Esophagus muscularis mucosa (tissue), 4 donors: ENCODE results near the gene PCBP3. TPM values are rescaled to one million over a fixed set of nuclear protein-coding genes. Genes with fewer than 3 reads are reported as not detected.

Source experiments
- DNase-seq: peaks from one replicate; pipeline ENCODE4 v3.0.0-alpha.2; 2017; ENCODE audit errors: extremely low spot score
- H3K27ac ChIP-seq, 4 donors: fragments of 200-600 bp; sonication (generic); replicated peaks in 1 of 4; 1 replicate in 3 of 4; 2 replicates in 1 of 4; pipeline ENCODE4 v1.5.1; 2016 to 2019; ENCODE audit warnings: mild to moderate bottlenecking in 1 of 4
- H3K27me3 ChIP-seq, 4 donors: fragments of 200-600 bp; sonication (generic); one replicate each; pipeline versions ENCODE4 v1.5.1 to v1.6.0; 2016 to 2019
- H3K36me3 ChIP-seq, 4 donors: fragments of 200-600 bp; sonication (generic); one replicate each; pipeline ENCODE4 v1.5.1; 2016 to 2019
- H3K4me1 ChIP-seq, 4 donors: fragments of 200-600 bp; sonication (generic); one replicate each; pipeline ENCODE4 v1.5.1; 2016 to 2019
- H3K4me3 ChIP-seq, 4 donors: fragments of 200-600 bp; sonication (generic); 1 replicate in 2 of 4; 2 replicates in 2 of 4; pipeline ENCODE4 v1.5.1; 2016 to 2019; ENCODE audit warnings: mild to moderate bottlenecking in 4 of 4, moderate library complexity in 1 of 4
- H3K9me3 ChIP-seq, 4 donors: fragments of 200-600 bp; sonication (generic); 1 replicate in 3 of 4; 2 replicates in 1 of 4; pipeline ENCODE4 v1.5.1; 2016 to 2019
- CTCF ChIP-seq, 3 experiments: fragments of 200-600 bp in 2 of 3; fragments of 450-650 bp in 1 of 3; sonication (generic) in 2 of 3; IDR thresholded peaks; one replicate each; pipeline ENCODE4 v1.5.1; 2017 to 2019; ENCODE audit warnings: antibody characterized with exemption in 3 of 3, mild to moderate bottlenecking in 2 of 3, moderate library complexity in 1 of 3
- EP300 ChIP-seq: sonication (generic); formaldehyde crosslinking; IDR thresholded peaks from one replicate; pipeline ENCODE4 v1.6.1; 2017; ENCODE audit warnings: antibody characterized with exemption
- POLR2A ChIP-seq: fragments of 450-650 bp; IDR thresholded peaks from one replicate; pipeline ENCODE4 v1.6.1; 2017; ENCODE audit warnings: antibody characterized with exemption, moderate library complexity, mild to moderate bottlenecking, low read depth
- POLR2AphosphoS5 ChIP-seq, 2 donors: sonication (generic); formaldehyde crosslinking; IDR thresholded peaks; one replicate each; pipeline ENCODE4 v1.6.1; 2017; ENCODE audit warnings: antibody characterized with exemption in 2 of 2
- WGBS: methylation state at CpG from one replicate; pipeline ENCODE4 v1.1.5; 2018; 5-methylcytosine and 5-hydroxymethylcytosine counted together
- intact Hi-C: fragments of 100-400 bp; cut with DNase I; formaldehyde crosslinking; loops from one replicate; pipeline ENCODE4 v1.15.1; 2023
- total RNA-seq, 4 donors: library from RNA; depleted of rRNA; stranded (reverse); fragments of >200 nt; gene quantifications; one replicate each; pipeline versions ENCODE4 v1.1.0 to v1.2.1, GENCODE V29; 2016

Gene PCBP3
- total RNA-seq, 4 donors from 2014 or later: 7.5 to 9.2 (median 8.1) TPM

- Histone ChIP-seq H3K4me3 (no peak overlapping the region), H3K27ac (no peak overlapping the region), H3K27me3 (peaks cover 0 to 8% (median 0%) of the 10 kb centered on the region in 4 donors), H3K4me1 (no peaks in the 10 kb centered on the region), H3K36me3 (no peaks in the 10 kb centered on the region), H3K9me3 (no peaks in the 10 kb centered on the region)
- 99% methylated on average over 12 of the region's 17 CpGs for WGBS
- TF ChIP-seq POLR2A (no peak), CTCF (IDR thresholded peaks at IDR 0.05) (no peak), POLR2AphosphoS5 (IDR thresholded peaks at IDR 0.05) (no peak), EP300 (no peak)
- intact Hi-C loops: no loop called here
- no peak for DNase-seq
Measured at GRCh38 chr21:45868086-45868485, 224.6 kb downstream of the PCBP3 start.

GRCh38 chr21:45868488-45868887, 225.0 kb downstream of the PCBP3 start:
- TF ChIP-seq POLR2A: no peak
- no peak for TF ChIP-seq POLR2AphosphoS5 (IDR thresholded peaks at IDR 0.05)
- TF ChIP-seq CTCF (IDR thresholded peaks at IDR 0.05): no peak
- no peak for TF ChIP-seq EP300
- WGBS: 91% methylated on average over 20 of the region's 22 CpGs
- Histone ChIP-seq H3K27ac (no peak overlapping the region), H3K4me3 (no peak overlapping the region), H3K36me3 (no peaks in the 10 kb centered on the region), H3K27me3 (peaks cover 0 to 12% (median 0%) of the 10 kb centered on the region in 4 donors), H3K9me3 (no peaks in the 10 kb centered on the region), H3K4me1 (no peaks in the 10 kb centered on the region)
- DNase-seq: no peak
- intact Hi-C loops: no loop called here

- intact Hi-C loops: no loop called here
- peaks cover 0 to under 1% (median 0%) of the 10 kb centered on the region in 4 donors for H3K4me1 ChIP-seq
- H3K36me3 ChIP-seq: no peaks in the 10 kb centered on the region
- peaks cover 0 to 13% (median 0%) of the 10 kb centered on the region in 4 donors for H3K27me3 ChIP-seq
- whole genome bisulfite sequencing: 81% methylated on average over 23 of the region's 24 CpGs
- no peaks in the 10 kb centered on the region for H3K9me3 ChIP-seq
- TF ChIP-seq POLR2A (no peak), EP300 (no peak), POLR2AphosphoS5 (IDR thresholded peaks at IDR 0.05) (no peak), CTCF (IDR thresholded peaks at IDR 0.05) (no peak)
- DNase-seq: no peak
- H3K4me3 ChIP-seq: no peak overlapping the region
- no peak overlapping the region for H3K27ac ChIP-seq
Measured at GRCh38 chr21:45869121-45870007, 225.8 kb downstream of the PCBP3 start.

GRCh38 chr21:45870421-45870820, 226.9 kb downstream of the PCBP3 start:
- no peak for DNase-seq

More at GRCh38 chr21:45870421-45870820, 226.9 kb downstream of the PCBP3 start:
- H3K27me3 ChIP-seq: peaks cover 0 to 24% (median 0%) of the 10 kb centered on the region in 4 donors
- intact Hi-C loops: no loop called here
- no peaks in the 10 kb centered on the region for H3K36me3 ChIP-seq
- H3K4me1 ChIP-seq: peaks cover 0 to 11% (median 7%) of the 10 kb centered on the region in 4 donors
- 87% methylated on average over 11 of the region's 12 CpGs for WGBS
- no peaks in the 10 kb centered on the region for H3K9me3 ChIP-seq
- H3K4me3 ChIP-seq: no peak overlapping the region
- no peak overlapping the region for H3K27ac ChIP-seq
- no peak for TF ChIP-seq POLR2A
- no peak for TF ChIP-seq EP300
- TF ChIP-seq CTCF (IDR thresholded peaks at IDR 0.05): no peak
- TF ChIP-seq POLR2AphosphoS5 (IDR thresholded peaks at IDR 0.05): no peak
